AG04449 (cell line): Measurements from ENCODE around the gene FAM222A.

ENCODE experiments used
- CTCF ChIA-PET: fragments of 350-600 bp; formaldehyde crosslinking; extraction: SDS; loops from one replicate; lab custom pipeline; 2021; ENCODE audit warnings: antibody characterized with exemption; lab: Yijun Ruan, JAX
- POLR2A ChIA-PET: fragments of 400-600, 350-600 bp; formaldehyde crosslinking; extraction: SDS; loops from one replicate; lab custom pipeline; 2020; ENCODE audit warnings: antibody characterized with exemption, inconsistent platforms; lab: Yijun Ruan, JAX
- DNase-seq: peaks from one replicate; pipeline ENCODE4 v3.0.0-alpha.2; 2010; ENCODE audit warnings: low read depth, low spot score
- H3K4me3 ChIP-seq: 2 replicates; pipeline ENCODE4 v1.5.1; 2011; ENCODE audit warnings: low read depth, mild to moderate bottlenecking, control low read depth, low read length
- CTCF ChIP-seq: IDR thresholded peaks from one replicate; pipeline ENCODE4 v1.5.1; 2011; ENCODE audit warnings: mild to moderate bottlenecking, moderate library complexity, low read length, control low read depth, inconsistent platforms; ENCODE audit not compliant: insufficient read depth; ENCODE audit errors: missing control alignments

FAM222A gene

GRCh38 chr12:109673884-109674283 is 39.7 kb upstream of the FAM222A start:
- CTCF ChIA-PET = interaction anchor here (0.7 kb wide), 1 partner anchor 948 kb away, joined by 3 read pairs; no protein-coding TSS in a partner anchor

GRCh38 chr12:109675411-109675810 is 38.2 kb upstream of the FAM222A start:
- TF ChIP-seq CTCF = no peak
- ChIA-PET POLR2A (no interaction called here), CTCF (no interaction called here)
- DNase-seq = no peak
- H3K4me3 ChIP-seq = no peak overlapping the region

More at GRCh38 chr12:109673884-109674283, 39.7 kb upstream of the FAM222A start:
- H3K4me3 ChIP-seq = no peak overlapping the region
- POLR2A ChIA-PET = no interaction called here
- DNase-seq = no peak
- TF ChIP-seq CTCF = no peak

GRCh38 chr12:109677279-109677691 is 36.3 kb upstream of the FAM222A start:
- POLR2A ChIA-PET = no interaction called here
- no peak overlapping the region for H3K4me3 ChIP-seq
- no peak for DNase-seq
- CTCF ChIA-PET = interaction anchor here (1.5 kb wide), 1 partner anchor 80 kb away, joined by 4 read pairs; no protein-coding TSS in a partner anchor
- TF ChIP-seq CTCF = no peak

- POLR2A ChIA-PET = no interaction called here
- no peak for TF ChIP-seq CTCF
- no peak for DNase-seq
- CTCF ChIA-PET = no interaction called here
- no peak overlapping the region for H3K4me3 ChIP-seq
These were observed 34.9 kb upstream of the FAM222A start for GRCh38 chr12:109678719-109679118.

GRCh38 chr12:109679501-109680263 is 33.9 kb upstream of the FAM222A start:
- ChIA-PET CTCF (no interaction called here), POLR2A (no interaction called here)
- TF ChIP-seq CTCF = no peak
- DNase-seq = no peak
- no peak overlapping the region for H3K4me3 ChIP-seq

- no peak overlapping the region for H3K4me3 ChIP-seq
- POLR2A ChIA-PET = no interaction called here
- no peak for TF ChIP-seq CTCF
- CTCF ChIA-PET = no interaction called here
- no peak for DNase-seq
These were observed 33.2 kb upstream of the FAM222A start for GRCh38 chr12:109680264-109681005.
